GM18909 (cell line): Measurements from ENCODE around the gene MPV17L.
"Not testable (repeated sequence)": the region's sequence is repeated elsewhere in the genome, so short reads cannot be mapped to it uniquely, and the experiment has no call there.

Experiments
- ATAC-seq: cut with Tn5 transposase; IDR thresholded peaks from one replicate; pipeline ENCODE4 v1.9.1; 2021; ENCODE audit warnings: mild to moderate bottlenecking; ENCODE audit not compliant: unreplicated experiment, poor library complexity

Gene MPV17L

DNA sequence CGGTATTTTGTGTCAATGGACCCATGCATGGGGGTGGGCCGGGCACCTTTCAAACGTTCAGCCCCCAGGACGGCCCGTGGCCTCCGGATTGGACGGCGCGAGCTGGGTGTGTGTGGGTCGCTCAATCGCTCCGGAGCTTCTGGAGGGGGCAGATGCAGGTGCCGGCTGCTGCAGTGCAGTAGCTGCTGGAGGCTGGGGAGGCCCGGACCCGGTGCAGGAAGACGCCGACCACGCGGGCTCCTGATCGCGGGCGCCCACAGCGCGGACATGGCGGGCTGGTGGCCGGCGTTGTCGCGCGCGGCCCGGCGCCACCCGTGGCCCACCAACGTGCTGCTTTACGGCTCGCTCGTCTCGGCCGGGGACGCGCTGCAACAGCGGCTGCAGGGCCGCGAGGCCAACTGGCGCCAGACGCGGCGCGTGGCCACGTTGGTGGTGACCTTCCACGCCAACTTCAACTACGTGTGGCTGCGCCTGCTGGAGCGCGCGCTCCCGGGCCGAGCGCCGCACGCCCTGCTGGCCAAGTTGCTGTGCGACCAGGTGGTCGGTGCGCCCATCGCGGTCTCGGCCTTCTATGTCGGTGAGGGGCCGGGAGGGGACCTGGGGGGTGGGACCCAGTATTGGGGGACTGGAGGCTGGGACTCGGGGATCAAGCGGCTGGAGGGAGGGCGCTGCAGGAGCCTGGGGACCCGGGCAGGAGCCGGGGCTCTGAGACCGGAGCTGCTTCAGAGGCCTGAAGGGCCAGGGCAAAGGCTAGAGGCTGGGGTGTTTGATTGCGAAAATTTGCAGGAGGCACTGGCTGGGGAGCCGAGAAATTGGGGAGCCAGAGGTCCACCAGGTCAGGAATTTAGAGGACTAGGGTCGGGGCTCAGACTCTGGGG lies at the start of gene MPV17L:
Gene MPV17L, plus strand, starts transcription at position 124 of the 878 bp plus-strand sequence. Its CDS starts 144 bp downstream, at position 268.
- ATAC-seq, result not testable (repeated sequence)

DNA sequence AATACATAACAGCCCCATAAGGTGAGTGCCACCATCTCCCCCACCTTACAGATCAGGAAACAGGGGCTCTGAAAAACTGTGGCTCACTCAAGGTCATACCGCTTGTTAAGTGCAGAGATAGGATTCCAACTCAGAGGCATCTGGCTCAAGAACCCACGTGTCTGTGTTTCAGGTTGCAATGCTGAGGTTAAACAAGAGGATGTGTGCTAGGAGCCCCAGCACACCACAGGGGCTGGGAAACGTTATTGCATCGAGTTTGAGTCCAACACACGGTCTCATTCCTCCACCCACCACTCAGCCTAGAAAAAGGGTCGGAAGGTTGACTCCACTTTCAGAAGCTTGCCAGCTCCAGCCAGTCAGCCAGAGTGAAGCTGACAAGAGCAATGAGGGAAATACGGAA lies 46.8 kb upstream of the MPV17L start:
- ATAC-seq, result not testable (repeated sequence)

DNA sequence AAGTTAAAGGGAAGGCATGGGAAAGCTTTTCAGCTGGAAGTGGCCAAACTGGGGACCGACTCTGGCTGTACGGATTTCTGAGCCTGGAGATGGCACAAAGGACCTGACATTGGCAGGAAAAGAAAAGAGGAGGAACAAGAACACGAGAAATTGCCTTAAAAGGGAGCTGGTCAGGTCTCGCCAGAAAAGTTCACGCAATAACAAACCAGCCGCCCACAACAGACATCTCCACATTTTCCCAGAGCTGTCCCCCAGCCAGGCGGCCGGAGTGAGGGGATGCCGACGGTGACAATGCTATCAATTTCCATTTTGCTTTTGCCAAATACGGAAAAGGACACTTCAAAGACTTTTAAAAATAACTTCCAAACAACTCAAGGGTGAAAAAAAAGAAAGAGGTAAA lies 44.3 kb upstream of the MPV17L start:
- ATAC-seq, result not testable (repeated sequence)

DNA sequence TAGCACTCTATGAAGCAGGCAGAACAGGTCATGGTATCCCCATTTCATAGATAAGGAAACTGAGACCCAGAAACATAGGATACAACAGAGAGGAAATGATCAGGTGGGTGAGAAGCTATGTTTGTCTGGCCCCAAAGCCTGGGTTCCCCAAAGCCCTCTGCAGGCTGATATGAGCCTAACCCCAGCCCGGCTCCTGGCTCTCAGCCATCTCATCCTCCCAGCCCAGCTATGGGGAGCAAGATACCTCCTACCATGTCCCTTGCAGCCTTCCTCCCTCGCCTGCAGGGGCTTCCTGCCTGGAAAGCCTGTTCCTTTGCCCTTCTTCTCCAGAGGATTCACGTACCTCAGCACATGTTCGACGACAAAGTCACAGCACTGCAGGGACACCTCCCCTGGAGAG lies 43.8 kb upstream of the MPV17L start:
- ATAC-seq, result not testable (repeated sequence)

DNA sequence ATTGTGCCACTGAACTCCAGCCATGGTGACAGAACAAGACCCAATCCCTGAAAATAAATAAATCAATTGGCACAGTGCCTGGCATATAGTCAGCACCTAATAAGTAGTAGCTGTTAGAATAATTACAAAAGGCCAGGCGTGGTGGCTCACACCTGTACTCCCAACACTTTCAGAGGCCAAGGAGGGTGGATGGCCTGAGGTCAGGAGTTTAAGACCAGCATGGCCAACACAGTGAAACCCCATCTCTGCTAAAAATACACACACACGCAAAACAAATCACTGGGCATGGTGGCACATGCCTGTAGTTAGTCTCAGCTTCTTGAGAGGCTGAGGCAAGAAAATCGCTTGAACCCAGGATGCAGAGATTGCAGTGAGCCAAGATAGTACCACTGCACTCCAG lies 42.7 kb upstream of the MPV17L start:
- not testable (repeated sequence) for ATAC-seq

DNA sequence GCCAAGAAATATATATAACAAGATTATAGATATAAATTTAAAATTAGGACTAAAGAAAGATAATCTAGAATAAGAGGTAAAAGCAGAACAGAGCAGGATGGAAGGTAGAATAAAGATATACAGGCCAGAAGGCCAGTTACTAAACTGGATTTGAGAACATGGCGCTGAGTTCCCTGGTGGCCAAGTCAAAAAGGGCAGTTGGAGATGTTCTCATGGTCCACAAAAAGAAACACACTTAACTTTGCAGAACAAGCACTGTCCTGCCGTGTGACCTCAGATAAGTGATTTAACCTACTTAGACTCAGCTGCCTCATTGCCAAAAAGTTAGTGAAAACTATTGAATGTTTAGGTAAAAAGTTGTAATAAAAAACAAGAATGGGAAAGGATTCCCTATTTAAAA lies 40.7 kb upstream of the MPV17L start:
- ATAC-seq, result not testable (repeated sequence)

DNA sequence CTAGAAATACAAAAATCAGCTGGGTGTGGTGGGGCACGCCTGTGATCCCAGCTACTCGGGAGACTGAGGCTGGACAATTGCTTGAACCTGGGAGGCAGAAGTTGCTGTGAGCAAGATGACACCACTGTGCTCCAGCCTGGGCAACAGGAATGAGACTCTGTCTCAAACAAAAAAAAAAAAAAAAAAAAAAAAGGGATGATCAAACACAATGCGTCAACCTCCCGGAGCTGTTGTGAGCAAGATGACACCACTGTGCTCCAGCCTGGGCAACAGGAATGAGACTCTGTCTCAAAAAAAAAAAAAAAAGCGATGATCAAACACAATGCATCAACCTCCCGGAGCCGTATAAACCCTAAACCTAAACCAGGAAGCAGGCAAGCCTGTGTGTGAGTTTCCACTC lies 38.1 kb upstream of the MPV17L start:
- not testable (repeated sequence) for ATAC-seq

DNA sequence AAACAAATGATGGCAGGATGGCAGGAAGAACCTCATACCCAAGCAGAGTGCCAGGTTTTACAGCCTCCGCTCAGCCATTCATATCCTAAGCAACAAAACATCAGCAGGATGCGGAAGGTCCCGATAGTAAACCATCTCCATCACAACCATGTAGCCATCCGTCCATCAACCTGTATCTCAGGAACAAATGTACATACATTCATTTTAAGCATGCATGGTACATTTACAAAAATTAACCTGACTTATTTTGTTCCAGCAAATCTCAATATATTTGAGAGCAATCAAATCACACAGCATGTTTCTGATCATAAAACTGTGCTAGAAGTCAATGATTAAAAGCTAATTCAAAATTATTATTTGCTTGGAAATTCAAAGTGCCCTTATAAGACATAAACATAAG lies 17.4 kb upstream of the MPV17L start, which contains the start of gene NPIPA5:
Gene NPIPA5, minus strand, starts transcription at position 101 of the 400 bp plus-strand sequence. Its CDS starts 0 bp downstream, at position 101.
- ATAC-seq, result not testable (repeated sequence)

DNA sequence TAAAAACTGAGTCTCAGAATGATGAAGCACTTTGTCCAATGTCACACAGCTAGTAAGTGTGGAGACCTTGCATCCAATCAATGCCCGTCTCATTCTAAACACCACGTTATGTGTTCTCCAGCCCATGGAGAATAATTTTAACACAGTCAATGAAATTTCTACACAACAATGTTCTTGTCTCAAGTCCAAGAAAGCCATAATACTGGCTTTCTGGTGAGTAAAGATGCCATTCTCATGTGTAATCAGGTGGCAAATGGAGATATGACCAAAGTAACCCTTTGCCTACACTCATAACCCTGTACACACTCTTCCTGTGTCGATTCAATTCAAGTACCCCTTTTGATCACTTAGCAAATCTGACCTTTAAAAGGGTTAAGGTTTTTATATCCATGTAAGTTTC lies 12.7 kb upstream of the MPV17L start:
- not testable (repeated sequence) for ATAC-seq

DNA sequence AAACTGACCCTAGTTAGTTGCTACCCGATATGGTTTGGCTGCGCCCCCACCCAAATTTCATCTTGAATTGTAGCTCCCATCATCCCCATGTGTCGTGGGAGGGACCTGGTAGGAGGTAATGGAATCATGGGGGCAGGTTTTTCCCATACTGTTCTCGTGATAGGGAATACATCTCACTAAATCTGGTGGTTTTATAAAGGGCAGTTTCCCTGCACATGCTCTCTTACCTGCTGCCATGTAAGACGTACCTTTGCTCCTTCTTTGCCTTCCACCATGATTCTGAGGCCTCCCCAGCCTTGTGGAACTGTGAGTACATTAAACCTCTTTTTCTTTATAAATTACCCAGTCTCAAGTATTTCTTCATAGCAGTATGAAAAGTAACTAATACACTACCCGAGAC lies 7.5 kb upstream of the MPV17L start:
- not testable (repeated sequence) for ATAC-seq

DNA sequence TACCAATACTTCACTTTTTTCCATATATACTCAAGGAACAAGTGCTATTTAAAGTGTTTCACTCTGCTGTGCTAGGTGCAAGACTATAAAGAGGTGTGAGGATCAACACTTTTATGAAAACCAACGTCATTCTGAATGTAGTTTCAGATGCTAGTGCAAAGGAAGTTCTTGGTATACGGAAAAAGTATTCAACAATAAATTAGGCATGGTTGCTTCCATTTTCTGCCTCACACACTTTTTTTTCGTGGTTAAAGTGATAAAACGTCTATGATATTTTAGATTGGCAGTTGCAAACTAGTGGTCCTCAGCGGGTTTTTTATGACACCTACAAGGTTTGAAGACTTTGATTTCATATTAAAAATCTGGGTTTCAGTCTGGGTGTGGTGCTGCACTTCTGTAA lies 5.6 kb upstream of the MPV17L start:
- not testable (repeated sequence) for ATAC-seq

DNA sequence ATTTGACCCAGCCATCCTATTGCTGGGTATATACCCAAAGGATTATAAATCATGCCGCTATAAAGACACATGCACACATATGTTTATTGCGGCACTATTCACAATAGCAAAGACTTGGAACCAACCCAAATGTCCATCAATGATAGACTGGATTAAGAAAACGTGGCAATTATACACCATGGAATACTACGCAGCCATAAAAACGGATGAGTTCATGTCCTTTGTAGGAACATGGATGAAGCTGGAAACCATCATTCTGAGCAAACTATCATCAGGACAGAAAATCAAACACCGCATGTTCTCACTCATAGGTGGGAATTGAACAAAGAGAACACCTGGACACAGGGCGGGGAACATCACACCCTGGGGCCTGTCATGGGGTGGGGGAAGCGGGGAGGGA lies 2.5 kb upstream of the MPV17L start:
- ATAC-seq, result not testable (repeated sequence)

DNA sequence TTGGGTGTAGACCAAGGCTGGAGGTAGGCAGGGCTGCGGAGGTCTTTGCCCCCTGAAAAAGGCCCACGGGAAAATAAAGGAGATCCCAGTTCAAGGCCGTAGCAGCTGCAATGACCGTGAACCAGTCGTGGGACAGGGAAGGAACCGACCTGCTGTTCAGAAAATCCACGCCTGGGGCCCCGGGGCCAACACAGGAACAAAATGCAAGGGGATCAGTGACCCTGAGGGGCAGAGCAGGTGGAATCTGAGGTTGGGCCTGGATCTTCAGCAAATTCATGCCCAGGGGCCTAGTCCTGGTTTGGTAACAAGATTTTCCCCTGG lies 915 bp downstream of the MPV17L start:
- not testable (repeated sequence) for ATAC-seq

DNA sequence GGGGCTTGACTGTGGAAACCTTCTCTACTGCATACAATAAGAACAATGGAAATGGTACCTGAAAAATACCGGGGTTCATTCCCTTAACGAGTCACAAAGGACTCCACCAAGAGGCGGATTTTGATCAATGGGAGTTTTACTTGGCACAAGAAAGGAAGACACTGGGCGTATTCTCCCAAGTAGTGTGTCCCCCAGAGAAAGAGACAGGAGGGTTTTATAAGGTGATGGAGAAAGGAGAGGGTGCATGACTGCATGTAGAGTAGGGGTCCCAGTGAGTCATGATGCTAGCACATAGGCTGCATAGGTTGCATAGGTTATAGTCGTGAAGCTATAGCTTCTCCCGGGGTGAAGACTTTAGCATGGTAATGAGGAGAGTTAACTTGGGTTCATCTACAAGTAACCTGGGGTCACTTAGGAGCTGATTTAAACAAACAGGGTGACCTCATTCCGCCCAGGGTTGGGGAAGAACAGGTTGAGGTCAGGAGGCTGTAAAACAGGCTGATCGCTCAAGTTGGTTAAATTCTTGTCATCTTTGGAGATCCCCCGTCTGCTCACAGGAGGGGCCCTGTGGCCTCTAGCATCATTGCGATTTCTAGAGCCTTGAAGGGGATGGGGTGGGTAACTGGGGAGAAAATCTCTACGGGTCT lies 1.5 kb downstream of the MPV17L start:
- no peak for ATAC-seq

DNA sequence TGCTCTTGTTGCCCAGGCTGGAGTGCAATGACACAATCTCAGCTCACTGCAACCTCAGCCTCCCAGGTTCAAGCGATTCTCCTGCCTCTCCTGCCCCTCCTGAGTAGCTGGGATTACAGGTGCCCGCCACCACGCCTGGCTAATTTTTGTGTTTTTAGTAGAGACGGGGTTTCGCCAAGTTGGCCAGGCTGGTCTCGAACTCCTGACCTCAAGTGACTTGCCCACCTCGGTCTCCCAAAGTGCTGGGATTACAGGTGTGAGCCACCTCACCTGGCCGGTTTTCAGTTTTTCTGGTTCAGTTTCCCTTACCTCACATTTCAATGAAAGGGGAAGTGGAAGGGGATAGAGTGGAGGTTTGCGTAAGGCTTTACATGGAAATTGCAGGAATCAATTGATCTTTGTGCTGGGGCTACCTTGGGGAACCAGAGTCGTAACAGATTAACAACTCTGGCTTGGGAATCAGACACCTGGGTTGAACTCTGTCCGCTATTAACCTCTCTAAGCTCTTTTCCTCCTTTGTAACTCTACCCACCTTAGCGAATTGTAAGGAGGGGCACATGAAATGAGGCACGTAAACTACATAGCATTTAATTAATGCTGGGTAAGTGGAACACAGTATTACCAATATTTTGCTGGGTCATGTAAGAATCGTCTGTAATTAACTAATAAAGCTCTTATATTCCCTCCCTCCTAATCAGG lies 3.2 kb downstream of the MPV17L start:
- ATAC-seq, result no peak

DNA sequence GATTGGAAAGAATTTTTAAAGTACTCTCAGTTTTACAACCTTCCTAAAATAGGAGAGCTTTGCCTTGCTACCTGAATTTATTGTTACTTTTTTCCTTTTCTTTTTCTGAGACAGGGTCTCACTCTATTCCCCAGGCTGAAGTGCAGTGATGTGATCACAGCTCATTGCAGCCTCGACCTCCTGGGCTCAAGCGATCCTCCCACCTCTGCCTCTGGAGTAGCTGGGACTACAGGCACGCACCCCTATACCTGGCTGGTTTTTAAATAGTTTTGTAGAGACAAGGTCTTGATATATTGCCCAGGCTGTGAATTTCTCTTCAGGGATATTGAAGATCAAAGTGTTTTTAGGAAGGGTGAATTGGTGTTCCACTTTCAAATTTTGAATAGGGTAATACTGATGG lies 3.8 kb downstream of the MPV17L start:
- ATAC-seq, result no peak

DNA sequence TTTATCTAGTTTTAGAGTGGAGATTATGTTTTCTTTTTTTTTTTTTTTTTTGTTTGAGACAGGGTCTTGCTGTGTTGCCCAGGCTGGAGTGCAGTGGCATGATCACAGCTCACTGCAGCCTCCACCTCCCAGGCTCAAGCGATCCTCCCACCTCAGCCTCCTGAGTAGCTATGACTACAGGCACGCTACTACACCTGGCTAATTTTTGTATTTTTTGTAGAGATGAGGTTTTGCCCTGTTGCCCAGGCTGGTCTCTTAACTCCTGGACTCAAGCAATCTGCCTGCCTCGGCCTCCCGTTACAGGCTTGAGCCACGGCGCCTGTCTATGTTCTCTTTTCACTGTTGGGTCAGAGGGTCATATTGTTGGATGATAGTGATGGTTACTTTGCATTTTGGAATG lies 4.8 kb downstream of the MPV17L start:
- ATAC-seq, result not testable (repeated sequence)

DNA sequence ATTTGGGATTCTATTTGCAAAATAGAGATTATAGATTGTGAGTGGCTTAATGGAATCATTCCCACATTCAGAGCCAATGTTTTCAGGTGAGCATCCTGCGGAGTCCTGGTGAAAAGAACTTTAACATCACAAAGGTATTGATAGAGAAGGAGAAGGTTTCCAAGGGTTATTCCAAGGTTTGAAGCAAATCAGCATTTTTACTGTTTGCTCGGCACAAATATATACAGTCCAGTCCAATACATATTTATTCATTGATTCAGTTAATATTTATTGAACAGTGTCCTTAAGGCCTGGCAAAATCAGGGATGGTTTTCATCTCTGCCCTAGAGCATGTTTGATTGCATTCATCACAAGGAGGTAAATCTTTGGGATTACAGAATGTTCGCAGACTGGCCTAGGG lies 6.4 kb downstream of the MPV17L start:
- ATAC-seq, result no peak

DNA sequence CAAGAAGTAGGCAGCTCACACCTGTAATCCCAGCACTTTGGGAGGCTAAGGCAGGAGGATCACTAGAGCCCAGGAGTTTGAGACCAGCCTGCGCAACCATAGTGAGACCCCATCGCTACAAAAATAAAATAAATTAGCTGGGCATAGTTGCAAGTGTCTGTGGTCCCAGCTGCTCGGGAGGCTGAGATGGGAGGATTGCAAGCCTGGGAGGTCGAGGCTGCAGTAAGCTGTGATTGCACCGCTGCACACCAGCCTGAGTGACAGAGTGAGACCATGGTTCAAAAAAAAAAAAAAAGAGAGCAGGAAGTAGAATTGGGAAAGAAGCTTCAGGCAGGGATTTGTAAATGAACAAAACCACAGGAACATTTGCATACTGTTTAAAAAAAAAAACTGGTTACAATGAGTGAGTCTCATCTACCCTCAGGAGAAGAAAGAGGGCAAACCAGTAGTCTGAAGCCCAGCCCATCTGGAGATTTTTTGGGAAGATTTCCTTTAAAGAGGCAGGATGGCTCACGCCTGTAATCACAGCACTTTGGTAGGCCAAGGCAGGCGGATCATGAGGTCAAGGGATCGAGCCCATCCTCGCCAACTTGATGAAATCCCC lies 7.9 kb downstream of the MPV17L start:
- no peak for ATAC-seq

DNA sequence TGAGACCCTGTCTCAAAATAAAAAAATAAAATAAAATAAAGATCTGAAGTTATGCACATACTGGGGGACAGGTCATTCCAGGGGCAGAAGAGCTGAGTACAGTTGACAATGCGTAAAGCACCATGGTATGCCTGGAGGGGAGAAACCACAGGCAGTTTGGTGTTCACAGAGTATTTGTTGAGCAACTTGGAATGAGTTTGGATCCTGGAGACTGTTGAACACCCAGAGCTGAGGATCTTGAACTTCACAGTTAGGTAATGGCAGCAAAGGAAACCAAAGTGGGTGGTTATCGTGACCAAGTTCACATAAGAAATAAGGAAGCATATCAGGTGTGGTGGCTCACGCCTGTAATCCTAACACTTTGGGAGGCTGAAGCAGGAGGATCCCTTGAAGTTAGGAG lies 8.5 kb downstream of the MPV17L start:
- not testable (repeated sequence) for ATAC-seq

DNA sequence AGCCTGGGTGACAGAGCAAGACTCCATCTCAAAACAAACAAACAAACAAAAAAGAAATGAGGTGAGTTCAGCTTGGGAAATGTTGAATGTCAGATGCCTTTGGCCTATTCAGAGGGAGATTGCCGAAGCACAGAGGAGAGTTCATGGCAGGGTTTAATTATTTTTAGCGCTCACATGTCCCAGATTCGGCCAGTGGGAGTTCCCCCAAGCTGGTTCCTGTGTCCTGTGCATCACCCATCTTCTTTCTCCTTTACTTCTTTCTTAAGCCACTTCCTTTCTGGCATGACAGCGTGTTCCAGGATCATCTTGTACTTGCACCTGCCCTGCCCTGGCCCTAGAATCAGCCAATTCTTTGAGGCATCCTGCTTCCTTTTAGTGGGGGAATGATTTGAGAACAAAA lies 9.2 kb downstream of the MPV17L start:
- no peak for ATAC-seq
